ENCODE data around the gene LHX5.

DNA sequence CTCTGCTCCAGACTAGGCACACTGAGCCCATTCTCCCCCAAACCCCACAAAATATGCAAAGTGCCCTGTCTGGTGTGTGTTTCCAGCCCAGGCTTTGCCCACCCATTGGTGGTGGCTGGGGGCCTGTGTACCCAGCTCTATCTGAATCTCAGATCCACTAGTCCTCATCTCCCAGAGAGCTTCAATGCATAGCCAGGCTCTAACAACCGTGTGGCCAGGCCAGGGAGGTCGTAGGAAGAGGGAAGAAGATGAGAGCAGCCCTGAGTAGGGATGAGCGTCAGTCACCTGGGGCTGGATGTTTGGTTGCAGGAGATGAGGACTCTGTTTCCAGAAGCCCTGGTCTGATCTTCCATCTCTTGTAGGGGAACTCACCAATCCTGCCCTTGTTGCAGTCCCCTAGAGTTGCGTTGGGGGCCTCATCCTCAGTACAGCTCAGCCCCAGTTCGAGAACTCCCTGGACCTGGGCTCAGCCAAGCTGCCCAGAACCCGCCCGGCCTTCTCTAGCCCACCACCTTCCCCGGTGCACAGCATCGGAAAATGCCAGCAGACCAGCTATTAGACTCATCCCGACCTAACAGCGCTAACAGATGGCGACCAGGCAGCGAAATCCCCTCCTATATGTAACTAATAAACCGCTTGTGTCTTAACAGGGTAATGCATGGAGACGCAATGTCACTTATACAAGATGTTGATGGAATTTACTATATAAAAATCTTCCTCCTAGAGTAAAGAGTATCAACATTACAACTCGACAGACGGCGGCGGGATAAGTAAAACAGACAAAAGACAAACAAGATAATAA is 3.2 kb upstream of the LHX5 start:
- TF ChIP-seq, protein P1, sequence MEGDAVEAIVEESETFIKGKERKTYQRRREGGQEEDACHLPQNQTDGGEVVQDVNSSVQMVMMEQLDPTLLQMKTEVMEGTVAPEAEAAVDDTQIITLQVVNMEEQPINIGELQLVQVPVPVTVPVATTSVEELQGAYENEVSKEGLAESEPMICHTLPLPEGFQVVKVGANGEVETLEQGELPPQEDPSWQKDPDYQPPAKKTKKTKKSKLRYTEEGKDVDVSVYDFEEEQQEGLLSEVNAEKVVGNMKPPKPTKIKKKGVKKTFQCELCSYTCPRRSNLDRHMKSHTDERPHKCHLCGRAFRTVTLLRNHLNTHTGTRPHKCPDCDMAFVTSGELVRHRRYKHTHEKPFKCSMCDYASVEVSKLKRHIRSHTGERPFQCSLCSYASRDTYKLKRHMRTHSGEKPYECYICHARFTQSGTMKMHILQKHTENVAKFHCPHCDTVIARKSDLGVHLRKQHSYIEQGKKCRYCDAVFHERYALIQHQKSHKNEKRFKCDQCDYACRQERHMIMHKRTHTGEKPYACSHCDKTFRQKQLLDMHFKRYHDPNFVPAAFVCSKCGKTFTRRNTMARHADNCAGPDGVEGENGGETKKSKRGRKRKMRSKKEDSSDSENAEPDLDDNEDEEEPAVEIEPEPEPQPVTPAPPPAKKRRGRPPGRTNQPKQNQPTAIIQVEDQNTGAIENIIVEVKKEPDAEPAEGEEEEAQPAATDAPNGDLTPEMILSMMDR (conservative IDR thresholded peaks at IDR 0.05): no peak
- TF ChIP-seq EZH2 (IDR thresholded peaks at IDR 0.05; ENCODE audit: low read depth): no peak

Measured in PC-9 (cell line).